GM21528 (cell line): ENCODE results near the gene RTN3.
"Not testable (repeated sequence)": the region's sequence is repeated elsewhere in the genome, so short reads cannot be mapped to it uniquely, and the experiment has no call there.

Experiments used
- ATAC-seq: cut with Tn5 transposase; IDR thresholded peaks from one replicate; pipeline ENCODE4 v1.9.1; 2021; ENCODE audit warnings: mild to moderate bottlenecking, moderate library complexity; ENCODE audit not compliant: unreplicated experiment, low FRiP score

RTN3 gene

DNA sequence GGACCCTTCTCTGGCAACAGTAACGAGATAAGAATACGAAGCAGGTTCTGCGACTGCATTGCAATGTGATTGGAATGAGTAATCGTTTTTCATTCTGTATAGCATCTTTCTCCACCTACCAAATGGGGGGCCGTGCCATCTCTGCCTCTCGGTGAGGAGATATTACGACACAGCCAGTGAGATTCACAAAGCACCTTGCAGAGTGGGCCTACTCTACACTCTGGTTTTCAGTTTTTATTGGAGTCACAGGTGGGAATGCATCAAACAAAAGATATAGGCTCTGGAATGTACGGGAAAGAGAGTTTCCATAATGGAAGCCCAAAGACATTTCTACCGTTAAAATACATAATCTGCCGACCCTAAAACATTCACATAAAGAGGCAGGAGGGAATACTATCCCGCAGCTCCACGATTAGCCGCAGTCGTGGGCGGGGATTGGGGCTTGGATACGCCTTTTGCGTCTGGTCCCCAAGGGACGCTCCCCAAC, 423 bp upstream of the RTN3 start:
- ATAC-seq: no peak

DNA sequence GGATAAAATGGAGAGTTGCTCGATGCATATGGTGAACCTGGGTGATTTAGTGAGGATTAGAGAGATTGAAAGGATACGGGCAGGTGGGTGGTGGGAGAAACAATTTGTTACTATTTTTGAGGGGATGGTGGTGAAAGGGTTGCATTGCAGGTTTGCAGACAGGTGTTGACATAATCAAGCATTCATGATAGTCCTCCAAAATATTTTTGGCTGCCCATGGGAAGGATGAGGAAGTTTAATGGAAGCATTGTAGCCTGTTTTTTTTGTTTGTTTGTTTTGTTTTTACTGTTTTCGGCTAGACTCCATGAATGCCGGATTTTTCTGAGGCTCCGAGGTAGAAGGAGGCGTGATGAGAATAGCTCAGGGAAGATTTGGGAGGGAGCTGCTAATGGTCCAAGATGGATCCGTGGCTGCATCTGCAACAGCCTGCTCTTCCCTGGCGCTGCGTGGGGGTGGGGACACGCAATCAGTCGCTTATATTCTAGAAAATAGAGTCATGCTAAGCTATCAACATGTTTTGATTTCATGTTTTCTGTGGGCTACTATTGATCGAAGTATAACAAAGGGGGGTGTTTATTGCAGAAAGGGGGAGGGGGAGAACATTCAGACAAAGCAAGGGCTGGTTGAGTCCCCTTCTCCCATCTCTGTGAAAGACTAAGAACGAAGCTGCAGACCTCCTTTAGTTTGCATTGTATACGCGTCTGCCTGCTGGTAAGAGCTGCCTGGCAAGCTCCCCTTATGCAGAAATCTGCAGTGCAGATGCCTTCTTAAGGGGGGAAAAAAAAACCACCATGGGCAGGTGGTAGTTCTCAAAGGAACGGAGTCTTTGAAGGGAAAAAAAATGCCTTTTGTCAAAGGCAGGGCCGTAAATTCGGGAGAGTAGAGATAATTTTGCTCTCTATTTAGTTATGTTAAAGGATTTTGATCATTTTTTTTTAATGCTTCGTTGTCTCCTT, 1.0 kb downstream of the RTN3 start:
- no peak for ATAC-seq

GRCh38 chr11:63683133-63683991, 2.1 kb downstream of the RTN3 start:
- ATAC-seq: no peak

DNA sequence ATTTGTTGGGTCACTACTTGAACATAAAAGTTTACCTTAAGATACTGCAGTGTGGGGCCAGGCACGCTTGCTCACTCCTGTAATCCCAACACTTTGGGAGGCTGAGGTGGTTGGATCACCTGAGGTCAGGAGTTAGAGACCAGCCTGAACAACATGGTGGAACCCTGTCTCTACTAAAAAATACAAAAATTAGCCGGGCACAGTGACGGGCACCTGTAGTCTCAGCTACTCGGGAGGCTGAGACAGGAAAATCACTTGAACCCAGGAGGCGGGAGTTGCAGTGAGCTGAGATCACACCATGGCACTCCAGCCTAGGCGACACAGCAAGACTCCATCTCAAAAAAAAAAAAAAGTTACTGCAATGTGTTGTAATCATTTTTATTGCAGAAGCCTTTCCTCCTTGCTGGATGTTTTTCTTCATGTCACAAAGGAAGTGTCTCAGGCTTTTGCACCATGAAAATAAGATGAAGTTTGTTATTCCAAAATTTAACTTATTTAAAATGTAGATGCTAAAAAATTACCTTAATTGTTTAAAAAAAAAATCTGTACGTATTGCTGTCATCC, 3.9 kb downstream of the RTN3 start:
- ATAC-seq: not testable (repeated sequence)

GRCh38 chr11:63686926-63687325, 5.6 kb downstream of the RTN3 start:
- ATAC-seq: no peak

DNA sequence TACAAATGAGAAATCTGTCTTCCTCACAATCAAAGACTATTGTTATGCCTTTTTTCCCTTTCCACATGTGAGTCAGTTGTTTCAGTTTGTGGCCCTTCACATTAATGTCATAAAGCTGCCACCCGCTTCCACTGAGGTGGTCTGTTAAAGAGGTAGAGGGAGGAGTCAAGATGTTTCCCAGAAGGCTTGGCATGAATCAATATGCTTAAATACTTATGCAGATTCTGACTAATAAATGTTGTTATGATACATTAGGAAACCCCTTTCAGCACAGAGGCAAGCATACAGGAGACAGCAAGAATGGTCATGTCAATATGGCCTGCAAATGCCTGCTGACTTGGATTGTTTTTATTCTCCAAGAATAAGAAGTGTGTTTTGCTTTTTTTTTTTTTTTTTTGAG, 6.5 kb downstream of the RTN3 start:
- no peak for ATAC-seq

GRCh38 chr11:63694596-63694995, 13.3 kb downstream of the RTN3 start:
- ATAC-seq: no peak

GRCh38 chr11:63698976-63699733, 17.9 kb downstream of the RTN3 start:
- no peak for ATAC-seq

DNA sequence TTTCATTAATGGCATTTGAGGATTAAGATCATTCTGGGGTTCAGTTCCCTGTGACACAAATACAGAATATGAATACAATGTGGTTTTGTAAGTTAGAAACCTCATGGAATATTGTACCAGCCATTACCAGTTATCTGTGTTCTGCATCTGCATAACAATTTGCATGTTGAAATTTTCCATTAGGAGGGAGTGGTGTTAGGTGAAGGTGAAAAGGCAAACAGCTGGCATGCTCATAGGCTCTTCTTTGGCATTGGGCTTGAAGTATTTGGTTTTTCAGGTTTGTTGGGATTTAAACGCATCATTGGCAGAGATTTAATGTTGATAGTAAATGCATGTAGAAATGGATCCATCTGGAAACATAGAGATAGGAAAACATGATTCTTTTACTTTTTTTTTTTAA, 18.6 kb downstream of the RTN3 start:
- no peak for ATAC-seq

- ATAC-seq: no peak
These were observed 24.2 kb downstream of the RTN3 start for GRCh38 chr11:63705526-63705925.

GRCh38 chr11:63708764-63709163, 27.5 kb downstream of the RTN3 start:
- ATAC-seq: no peak

DNA sequence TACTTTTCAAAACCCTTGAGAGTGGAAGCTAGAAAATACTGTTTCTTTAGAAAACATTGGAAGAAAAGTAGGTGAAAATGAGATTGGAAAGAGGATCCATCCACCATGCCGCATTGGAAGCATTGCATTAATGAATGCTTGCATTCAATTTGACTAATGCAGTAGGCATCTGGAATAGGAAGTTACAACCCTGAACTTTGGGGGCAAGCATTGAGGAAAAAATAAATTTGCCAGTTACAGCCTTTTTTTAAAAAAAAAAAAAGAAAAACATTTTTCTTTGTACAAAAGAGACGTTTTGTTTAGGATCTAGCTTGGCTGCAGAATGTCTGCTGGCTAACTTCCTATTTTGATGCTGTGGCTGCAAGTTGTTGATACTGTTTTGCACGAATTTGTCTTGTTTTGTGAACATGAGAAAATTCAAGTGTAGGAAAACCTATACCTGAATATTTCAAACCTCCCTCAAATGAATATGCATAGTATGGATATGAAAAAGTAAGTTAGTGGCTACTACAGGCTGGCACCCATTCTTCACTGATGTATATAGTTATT, 28.1 kb downstream of the RTN3 start:
- no peak for ATAC-seq

GRCh38 chr11:63710476-63711217, 29.3 kb downstream of the RTN3 start:
- ATAC-seq: no peak

GRCh38 chr11:63711838-63712237, 30.5 kb downstream of the RTN3 start:
- no peak for ATAC-seq

GRCh38 chr11:63713766-63714165, 32.5 kb downstream of the RTN3 start:
- no peak for ATAC-seq

- ATAC-seq: no peak
These were observed 34.7 kb downstream of the RTN3 start for GRCh38 chr11:63716046-63716445.

GRCh38 chr11:63719001-63719400, 37.7 kb downstream of the RTN3 start:
- ATAC-seq: no peak

DNA sequence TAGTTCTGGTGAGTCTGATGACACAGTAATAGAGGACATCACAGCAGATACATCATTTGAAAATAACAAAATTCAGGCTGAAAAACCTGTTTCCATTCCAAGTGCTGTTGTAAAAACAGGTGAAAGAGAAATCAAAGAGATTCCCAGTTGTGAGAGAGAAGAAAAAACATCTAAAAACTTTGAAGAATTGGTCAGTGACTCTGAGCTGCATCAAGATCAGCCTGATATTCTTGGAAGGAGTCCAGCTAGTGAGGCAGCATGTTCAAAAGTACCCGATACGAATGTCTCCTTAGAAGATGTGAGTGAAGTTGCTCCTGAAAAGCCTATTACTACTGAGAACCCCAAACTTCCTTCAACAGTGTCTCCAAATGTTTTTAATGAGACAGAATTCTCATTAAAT, 38.7 kb downstream of the RTN3 start:
- no peak for ATAC-seq

DNA sequence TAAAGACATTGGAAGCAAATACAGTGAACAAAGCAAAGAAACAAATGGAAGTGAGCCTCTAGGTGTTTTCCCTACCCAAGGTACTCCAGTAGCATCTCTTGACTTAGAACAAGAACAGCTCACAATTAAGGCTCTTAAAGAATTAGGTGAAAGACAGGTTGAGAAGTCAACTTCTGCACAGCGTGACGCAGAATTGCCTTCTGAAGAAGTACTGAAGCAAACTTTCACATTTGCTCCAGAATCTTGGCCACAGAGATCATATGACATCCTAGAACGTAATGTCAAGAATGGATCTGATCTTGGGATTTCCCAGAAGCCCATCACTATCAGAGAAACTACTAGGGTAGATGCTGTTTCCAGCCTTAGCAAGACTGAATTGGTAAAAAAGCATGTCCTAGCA, 39.3 kb downstream of the RTN3 start:
- ATAC-seq: no peak
